Peyer's patch (tissue), 4 donors: Measurements from ENCODE around the gene SV2B.

Experiments used
- POLR2A ChIP-seq, 2 donors: fragments of 450-650 bp; IDR thresholded peaks; one replicate each; pipeline ENCODE4 v1.5.1; 2017; ENCODE audit warnings: antibody characterized with exemption in 2 of 2, mild to moderate bottlenecking in 2 of 2, moderate library complexity in 2 of 2
- TF ChIP-seq, protein P1 (sequence below), 6 experiments: fragments of 450-650 bp in 4 of 6; fragments of 200-600 bp in 2 of 6; sonication (generic) in 1 of 6; IDR thresholded peaks; one replicate each; pipeline ENCODE4 v1.5.1; 2017 to 2019; ENCODE audit warnings: antibody characterized with exemption in 6 of 6, mild to moderate bottlenecking in 3 of 6, moderate library complexity in 1 of 6

DNA sequence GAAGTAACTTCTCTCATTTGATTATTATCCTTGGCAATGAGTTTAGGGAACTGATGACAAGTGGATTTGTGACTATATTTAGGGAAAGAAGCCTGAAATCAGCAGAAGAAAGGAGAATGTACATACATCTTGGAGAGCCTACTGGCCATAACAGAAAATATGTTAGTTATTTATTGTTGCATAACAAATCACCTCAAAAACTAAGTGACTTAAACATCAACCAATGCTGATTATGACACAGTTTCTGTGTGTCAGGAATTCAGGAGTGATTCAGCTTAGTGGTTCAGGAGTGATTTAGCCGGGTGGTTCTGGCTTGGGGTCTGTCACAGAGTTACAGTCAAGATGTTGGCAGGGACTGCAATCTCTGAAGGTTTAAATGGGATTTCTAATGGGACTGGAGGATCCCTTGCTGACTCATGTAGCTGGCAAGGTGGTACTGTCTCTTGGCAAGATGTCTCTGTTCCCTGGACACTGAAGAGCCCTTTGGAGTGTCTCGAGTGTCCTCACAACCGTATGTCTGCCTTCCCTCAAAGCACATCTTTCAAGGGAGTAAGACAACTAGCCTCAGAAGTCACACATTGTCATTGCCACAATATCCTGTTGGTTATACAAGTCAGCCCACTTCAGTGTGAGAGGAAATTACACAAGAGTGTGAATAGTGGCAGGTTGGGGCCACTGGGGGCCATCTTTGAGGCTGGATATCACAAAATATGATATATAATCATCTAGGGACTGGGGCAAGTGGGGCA, 248.9 kb downstream of the SV2B start:
- no peak for TF ChIP-seq POLR2A (IDR thresholded peaks at IDR 0.05)
- TF ChIP-seq, protein P1, sequence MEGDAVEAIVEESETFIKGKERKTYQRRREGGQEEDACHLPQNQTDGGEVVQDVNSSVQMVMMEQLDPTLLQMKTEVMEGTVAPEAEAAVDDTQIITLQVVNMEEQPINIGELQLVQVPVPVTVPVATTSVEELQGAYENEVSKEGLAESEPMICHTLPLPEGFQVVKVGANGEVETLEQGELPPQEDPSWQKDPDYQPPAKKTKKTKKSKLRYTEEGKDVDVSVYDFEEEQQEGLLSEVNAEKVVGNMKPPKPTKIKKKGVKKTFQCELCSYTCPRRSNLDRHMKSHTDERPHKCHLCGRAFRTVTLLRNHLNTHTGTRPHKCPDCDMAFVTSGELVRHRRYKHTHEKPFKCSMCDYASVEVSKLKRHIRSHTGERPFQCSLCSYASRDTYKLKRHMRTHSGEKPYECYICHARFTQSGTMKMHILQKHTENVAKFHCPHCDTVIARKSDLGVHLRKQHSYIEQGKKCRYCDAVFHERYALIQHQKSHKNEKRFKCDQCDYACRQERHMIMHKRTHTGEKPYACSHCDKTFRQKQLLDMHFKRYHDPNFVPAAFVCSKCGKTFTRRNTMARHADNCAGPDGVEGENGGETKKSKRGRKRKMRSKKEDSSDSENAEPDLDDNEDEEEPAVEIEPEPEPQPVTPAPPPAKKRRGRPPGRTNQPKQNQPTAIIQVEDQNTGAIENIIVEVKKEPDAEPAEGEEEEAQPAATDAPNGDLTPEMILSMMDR (IDR thresholded peaks at IDR 0.05): no peak
